ENCODE results near the gene TUSC2. TPM values are rescaled to one million over a fixed set of nuclear protein-coding genes. Genes with fewer than 3 reads are reported as not detected.

TUSC2 gene
- total RNA-seq, 3 donors from 2014 or later (not counting 1 experiment from before 2014, with no cell fraction given), result 18.4 to 23.4 (median 21.3) TPM

GRCh38 chr3:50358911-50359759, 31.1 kb upstream of the TUSC2 start, which contains the start of gene TMEM115:
Gene TMEM115 (minus strand): TSS chr3:50359521. CDS start chr3:50359063, 458 bp downstream.
- intact Hi-C loops (cut with micrococcal nuclease), result loop anchor here (1.0 to 10.0 kb wide), 5 partner anchors 8 to 1026 kb away; partner anchors contain the start of genes HYAL3, IFRD2, MANF and NAA80
- peak within 1 kb of the TSS; percentile 76 for H3K4me3 ChIP-seq (ENCODE audit: low read length)
- TF ChIP-seq, protein P1, sequence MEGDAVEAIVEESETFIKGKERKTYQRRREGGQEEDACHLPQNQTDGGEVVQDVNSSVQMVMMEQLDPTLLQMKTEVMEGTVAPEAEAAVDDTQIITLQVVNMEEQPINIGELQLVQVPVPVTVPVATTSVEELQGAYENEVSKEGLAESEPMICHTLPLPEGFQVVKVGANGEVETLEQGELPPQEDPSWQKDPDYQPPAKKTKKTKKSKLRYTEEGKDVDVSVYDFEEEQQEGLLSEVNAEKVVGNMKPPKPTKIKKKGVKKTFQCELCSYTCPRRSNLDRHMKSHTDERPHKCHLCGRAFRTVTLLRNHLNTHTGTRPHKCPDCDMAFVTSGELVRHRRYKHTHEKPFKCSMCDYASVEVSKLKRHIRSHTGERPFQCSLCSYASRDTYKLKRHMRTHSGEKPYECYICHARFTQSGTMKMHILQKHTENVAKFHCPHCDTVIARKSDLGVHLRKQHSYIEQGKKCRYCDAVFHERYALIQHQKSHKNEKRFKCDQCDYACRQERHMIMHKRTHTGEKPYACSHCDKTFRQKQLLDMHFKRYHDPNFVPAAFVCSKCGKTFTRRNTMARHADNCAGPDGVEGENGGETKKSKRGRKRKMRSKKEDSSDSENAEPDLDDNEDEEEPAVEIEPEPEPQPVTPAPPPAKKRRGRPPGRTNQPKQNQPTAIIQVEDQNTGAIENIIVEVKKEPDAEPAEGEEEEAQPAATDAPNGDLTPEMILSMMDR (IDR thresholded peaks at IDR 0.05), result no peak
- no peaks in the 10 kb centered on the region for H3K9me3 ChIP-seq (ENCODE audit: control insufficient read depth, insufficient read depth, low read length)
- no peaks in the 10 kb centered on the region for H3K27me3 ChIP-seq (ENCODE audit: control insufficient read depth, insufficient read depth, low read length)
- ATAC-seq (peak; percentile 100), DNase-seq (peak; percentile 86 to 98)
- peak within 1 kb of the TSS; percentile 70 for H3K27ac ChIP-seq (ENCODE audit: low read length)
- no peaks in the 10 kb centered on the region for H3K9me3 Mint-ChIP-seq
- H3K27ac Mint-ChIP-seq, result peak within 1 kb of the TSS; percentile 92 to 96
- H3K4me1 Mint-ChIP-seq, result peaks cover 30 to 49% of the 10 kb centered on the region in 2 donors
- peaks cover 35% of the 10 kb centered on the region for H3K36me3 ChIP-seq (ENCODE audit: control insufficient read depth, insufficient read depth, low read length)
- no peaks in the 10 kb centered on the region for H3K36me3 Mint-ChIP-seq
- peak within 1 kb of the TSS; percentile 99 for H3K4me3 Mint-ChIP-seq
- peaks cover 46% of the 10 kb centered on the region for H3K4me1 ChIP-seq (ENCODE audit: control insufficient read depth, insufficient read depth, low read length)
- 2% methylated on average over 64 of the region's 64 CpGs for WGBS (ENCODE audit: insufficient coverage)
- no peaks in the 10 kb centered on the region for H3K27me3 Mint-ChIP-seq (ENCODE audit: low read depth in 2 of 2)

GRCh38 chr3:50358355-50358910, 30.4 kb upstream of the TUSC2 start:
- no peak for ATAC-seq
- TF ChIP-seq, protein P1 (IDR thresholded peaks at IDR 0.05), result no peak
- no peak for DNase-seq
- peaks cover 30 to 49% of the 10 kb centered on the region in 2 donors for H3K4me1 Mint-ChIP-seq
- H3K9me3 Mint-ChIP-seq, result no peaks in the 10 kb centered on the region
- Histone ChIP-seq H3K27ac (ENCODE audit: low read length) (peak overlapping the region; percentile 70), H3K4me3 (ENCODE audit: low read length) (peak overlapping the region; percentile 76), H3K27me3 (ENCODE audit: control insufficient read depth, insufficient read depth, low read length) (no peaks in the 10 kb centered on the region), H3K9me3 (ENCODE audit: control insufficient read depth, insufficient read depth, low read length) (no peaks in the 10 kb centered on the region), H3K36me3 (ENCODE audit: control insufficient read depth, insufficient read depth, low read length) (peaks cover 42% of the 10 kb centered on the region), H3K4me1 (ENCODE audit: control insufficient read depth, insufficient read depth, low read length) (peaks cover 44% of the 10 kb centered on the region)
- no peaks in the 10 kb centered on the region for H3K36me3 Mint-ChIP-seq
- no peaks in the 10 kb centered on the region for H3K27me3 Mint-ChIP-seq (ENCODE audit: low read depth in 2 of 2)
- intact Hi-C loops (cut with micrococcal nuclease), result loop anchor here (2.0 to 10.0 kb wide), 3 partner anchors 20 to 1026 kb away; partner anchors contain the start of genes IFRD2 and MANF
- H3K27ac Mint-ChIP-seq, result peak overlapping the region; percentile 85 to 96
- 68% methylated on average over 23 of the region's 24 CpGs for WGBS (ENCODE audit: insufficient coverage)
- peak overlapping the region; percentile 96 for H3K4me3 Mint-ChIP-seq

- H3K36me3 ChIP-seq (ENCODE audit: control insufficient read depth, insufficient read depth, low read length), result peaks cover 51% of the 10 kb centered on the region
- Mint-ChIP-seq H3K27ac (peak overlapping the region; percentile 60 to 85), H3K36me3 (no peaks in the 10 kb centered on the region), H3K9me3 (no peaks in the 10 kb centered on the region), H3K4me3 (peak overlapping the region; percentile 96), H3K27me3 (ENCODE audit: low read depth in 2 of 2) (no peaks in the 10 kb centered on the region), H3K4me1 (peaks cover 30 to 54% of the 10 kb centered on the region in 2 donors)
- DNase-seq, result no peak
- no peak overlapping the region for H3K4me3 ChIP-seq (ENCODE audit: low read length)
- no peaks in the 10 kb centered on the region for H3K27me3 ChIP-seq (ENCODE audit: control insufficient read depth, insufficient read depth, low read length)
- H3K27ac ChIP-seq (ENCODE audit: low read length), result no peak overlapping the region
- intact Hi-C loops (cut with micrococcal nuclease), result loop anchor here (10.0 kb wide), 1 partner anchor 1027 kb away; the partner anchor contains the start of gene MANF
- H3K4me1 ChIP-seq (ENCODE audit: control insufficient read depth, insufficient read depth, low read length), result peaks cover 44% of the 10 kb centered on the region
- H3K9me3 ChIP-seq (ENCODE audit: control insufficient read depth, insufficient read depth, low read length), result no peaks in the 10 kb centered on the region
- no peak for ATAC-seq
- 94% methylated on average over 1 of the region's 1 CpG for whole genome bisulfite sequencing (ENCODE audit: insufficient coverage)
- TF ChIP-seq, protein P1 (IDR thresholded peaks at IDR 0.05), result no peak
These were observed 29.5 kb upstream of the TUSC2 start for GRCh38 chr3:50357481-50357880.

Measured in natural killer cell (primary cell).